ENCODE data around the gene BTBD9. TPM values are rescaled to one million over a fixed set of nuclear protein-coding genes. Genes with fewer than 3 reads are reported as not detected.
A peak's percentile ranks its signal among the peaks of the same experiment; 100 is the strongest.

BTBD9 gene
- total and polyA plus RNA-seq, 2 of the 13 experiments (the other 11 are each of a cell fraction or from before 2014, with no cell fraction given): 1.2 to 3.0 TPM

DNA sequence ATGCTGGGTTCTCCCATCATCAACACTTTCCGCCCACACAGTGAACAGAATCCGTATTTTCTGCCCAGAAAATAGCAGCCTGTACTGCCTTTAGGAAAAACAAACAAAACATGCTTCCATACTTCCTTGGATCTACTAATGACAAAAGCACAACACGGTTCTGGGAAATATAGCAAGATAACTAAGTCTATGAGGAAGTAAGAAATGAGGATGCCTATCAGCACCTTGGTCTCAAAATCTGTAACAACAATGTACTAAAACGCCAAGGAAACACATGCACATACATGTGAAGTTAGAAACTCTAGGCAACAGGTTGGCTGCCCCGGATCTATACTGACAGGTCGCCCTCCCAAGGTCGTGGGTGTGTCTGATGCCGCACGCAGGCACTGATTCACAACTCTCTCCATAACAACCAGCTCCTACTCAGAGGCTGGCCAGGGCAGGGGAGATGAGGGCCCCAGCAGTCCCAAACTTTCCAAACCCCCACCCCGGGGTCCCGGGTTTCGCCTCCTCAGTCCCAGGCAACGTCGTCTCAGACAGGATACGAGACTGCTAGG is 710 bp downstream of the BTBD9 start:
- H2AFZ ChIP-seq (ENCODE audit: low read length): peak overlapping the region; percentile 72
- peak; percentile 54 for FAIRE-seq
- H3K27ac ChIP-seq (ENCODE audit: extremely low read length, insufficient read depth, low read length): peak overlapping the region; percentile 59
- in situ Hi-C loops (cut with HindIII; ENCODE audit: extremely low pct_ligation_motif_present, low pct_unique_long_range_greater_than_20kb): no loop called here
- peak; percentile 37 for DNase-seq (ENCODE audit: low spot score)
- no TSS peak for BruUV-seq (replicated peaks)
- peak overlapping the region; percentile 76 for H3K9ac ChIP-seq (ENCODE audit: insufficient read depth, low read depth, low read length)
- intact Hi-C loops (cut with micrococcal nuclease; ENCODE audit: unreplicated experiment): no loop called here
- H4K20me1 ChIP-seq (ENCODE audit: insufficient read depth, low read length): no peaks in the 10 kb centered on the region
- ATAC-seq: peak; percentile 88
- no peaks in the 10 kb centered on the region for H3K27me3 ChIP-seq (ENCODE audit: control insufficient read depth in 1 of 2, insufficient read depth in 2 of 2, low read length in 2 of 2)
- peaks cover 27% of the 10 kb centered on the region for H3K4me1 ChIP-seq (ENCODE audit: insufficient read depth, low read length)
- no peaks in the 10 kb centered on the region for H3K36me3 ChIP-seq (replicated peaks in 1 of 2; ENCODE audit: control insufficient read depth in 1 of 2, insufficient read depth in 2 of 2, low read length in 2 of 2)
- peak overlapping the region; percentile 86 for H3K4me2 ChIP-seq (ENCODE audit: low read depth, low read length)
- ChIA-PET POLR2A (interaction anchor here (0.6 to 2.3 kb wide), 3 partner anchors 61 to 820 kb away, joined by 3 to 6 read pairs (median 3); partner anchors contain the start of gene GLO1), CTCF (ENCODE audit: low intra/inter-chr PET ratio, low total read pairs) (no interaction called here)
- H3K4me3 ChIP-seq (replicated peaks in 1 of 3; ENCODE audit: insufficient read depth in 1 of 3, low read depth in 2 of 3, low read length in 3 of 3): peak overlapping the region; percentile 86 to 96 (median 95)
- WGBS (ENCODE audit: low lambda C conversion rate): 7% methylated on average over 14 of the region's 15 CpGs
- H3K79me2 ChIP-seq (ENCODE audit: insufficient read depth, low read length): no peaks in the 10 kb centered on the region
- no peaks in the 10 kb centered on the region for H3K9me3 ChIP-seq (ENCODE audit: low read length)
- TF ChIP-seq ZNF782 (CRISPR knock-in tag; IDR thresholded peaks at IDR 0.05; ENCODE audit: borderline replicate concordance) (0 out of 2 replicates have a peak, but pooled peaks have one; percentile 70), MEIS2 (CRISPR knock-in tag; IDR thresholded peaks at IDR 0.05) (peak; percentile 54; the same call in 1 of the 2 replicates), MXD4 (CRISPR knock-in tag; IDR thresholded peaks at IDR 0.05) (peak; percentile 14; the same call in 1 of the 2 replicates), GFI1 (CRISPR knock-in tag; IDR thresholded peaks at IDR 0.05; ENCODE audit: borderline replicate concordance) (0 out of 2 replicates have a peak, but pooled peaks have one; percentile 52), ZNF12 (CRISPR knock-in tag; IDR thresholded peaks at IDR 0.05) (peak; percentile 80)
- TF ChIP-seq, protein P1, sequence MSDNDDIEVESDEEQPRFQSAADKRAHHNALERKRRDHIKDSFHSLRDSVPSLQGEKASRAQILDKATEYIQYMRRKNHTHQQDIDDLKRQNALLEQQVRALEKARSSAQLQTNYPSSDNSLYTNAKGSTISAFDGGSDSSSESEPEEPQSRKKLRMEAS (IDR thresholded peaks at IDR 0.05): peak; percentile 31
- TF ChIP-seq, protein P2, sequence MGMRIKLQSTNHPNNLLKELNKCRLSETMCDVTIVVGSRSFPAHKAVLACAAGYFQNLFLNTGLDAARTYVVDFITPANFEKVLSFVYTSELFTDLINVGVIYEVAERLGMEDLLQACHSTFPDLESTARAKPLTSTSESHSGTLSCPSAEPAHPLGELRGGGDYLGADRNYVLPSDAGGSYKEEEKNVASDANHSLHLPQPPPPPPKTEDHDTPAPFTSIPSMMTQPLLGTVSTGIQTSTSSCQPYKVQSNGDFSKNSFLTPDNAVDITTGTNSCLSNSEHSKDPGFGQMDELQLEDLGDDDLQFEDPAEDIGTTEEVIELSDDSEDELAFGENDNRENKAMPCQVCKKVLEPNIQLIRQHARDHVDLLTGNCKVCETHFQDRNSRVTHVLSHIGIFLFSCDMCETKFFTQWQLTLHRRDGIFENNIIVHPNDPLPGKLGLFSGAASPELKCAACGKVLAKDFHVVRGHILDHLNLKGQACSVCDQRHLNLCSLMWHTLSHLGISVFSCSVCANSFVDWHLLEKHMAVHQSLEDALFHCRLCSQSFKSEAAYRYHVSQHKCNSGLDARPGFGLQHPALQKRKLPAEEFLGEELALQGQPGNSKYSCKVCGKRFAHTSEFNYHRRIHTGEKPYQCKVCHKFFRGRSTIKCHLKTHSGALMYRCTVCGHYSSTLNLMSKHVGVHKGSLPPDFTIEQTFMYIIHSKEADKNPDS (CRISPR knock-in tag; IDR thresholded peaks at IDR 0.05): peak; percentile 55; the same call in 1 of the 2 replicates
- TF ChIP-seq, protein P3, sequence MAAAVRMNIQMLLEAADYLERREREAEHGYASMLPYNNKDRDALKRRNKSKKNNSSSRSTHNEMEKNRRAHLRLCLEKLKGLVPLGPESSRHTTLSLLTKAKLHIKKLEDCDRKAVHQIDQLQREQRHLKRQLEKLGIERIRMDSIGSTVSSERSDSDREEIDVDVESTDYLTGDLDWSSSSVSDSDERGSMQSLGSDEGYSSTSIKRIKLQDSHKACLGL (CRISPR knock-in tag; IDR thresholded peaks at IDR 0.05): peak; percentile 0; the same call in 1 of the 2 replicates
- TF ChIP-seq, protein P4, sequence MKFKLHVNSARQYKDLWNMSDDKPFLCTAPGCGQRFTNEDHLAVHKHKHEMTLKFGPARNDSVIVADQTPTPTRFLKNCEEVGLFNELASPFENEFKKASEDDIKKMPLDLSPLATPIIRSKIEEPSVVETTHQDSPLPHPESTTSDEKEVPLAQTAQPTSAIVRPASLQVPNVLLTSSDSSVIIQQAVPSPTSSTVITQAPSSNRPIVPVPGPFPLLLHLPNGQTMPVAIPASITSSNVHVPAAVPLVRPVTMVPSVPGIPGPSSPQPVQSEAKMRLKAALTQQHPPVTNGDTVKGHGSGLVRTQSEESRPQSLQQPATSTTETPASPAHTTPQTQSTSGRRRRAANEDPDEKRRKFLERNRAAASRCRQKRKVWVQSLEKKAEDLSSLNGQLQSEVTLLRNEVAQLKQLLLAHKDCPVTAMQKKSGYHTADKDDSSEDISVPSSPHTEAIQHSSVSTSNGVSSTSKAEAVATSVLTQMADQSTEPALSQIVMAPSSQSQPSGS (CRISPR knock-in tag; IDR thresholded peaks at IDR 0.05): 0 out of 2 replicates have a peak, but pooled peaks have one; percentile 18
- TF ChIP-seq, protein P5, sequence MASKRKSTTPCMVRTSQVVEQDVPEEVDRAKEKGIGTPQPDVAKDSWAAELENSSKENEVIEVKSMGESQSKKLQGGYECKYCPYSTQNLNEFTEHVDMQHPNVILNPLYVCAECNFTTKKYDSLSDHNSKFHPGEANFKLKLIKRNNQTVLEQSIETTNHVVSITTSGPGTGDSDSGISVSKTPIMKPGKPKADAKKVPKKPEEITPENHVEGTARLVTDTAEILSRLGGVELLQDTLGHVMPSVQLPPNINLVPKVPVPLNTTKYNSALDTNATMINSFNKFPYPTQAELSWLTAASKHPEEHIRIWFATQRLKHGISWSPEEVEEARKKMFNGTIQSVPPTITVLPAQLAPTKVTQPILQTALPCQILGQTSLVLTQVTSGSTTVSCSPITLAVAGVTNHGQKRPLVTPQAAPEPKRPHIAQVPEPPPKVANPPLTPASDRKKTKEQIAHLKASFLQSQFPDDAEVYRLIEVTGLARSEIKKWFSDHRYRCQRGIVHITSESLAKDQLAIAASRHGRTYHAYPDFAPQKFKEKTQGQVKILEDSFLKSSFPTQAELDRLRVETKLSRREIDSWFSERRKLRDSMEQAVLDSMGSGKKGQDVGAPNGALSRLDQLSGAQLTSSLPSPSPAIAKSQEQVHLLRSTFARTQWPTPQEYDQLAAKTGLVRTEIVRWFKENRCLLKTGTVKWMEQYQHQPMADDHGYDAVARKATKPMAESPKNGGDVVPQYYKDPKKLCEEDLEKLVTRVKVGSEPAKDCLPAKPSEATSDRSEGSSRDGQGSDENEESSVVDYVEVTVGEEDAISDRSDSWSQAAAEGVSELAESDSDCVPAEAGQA (IDR thresholded peaks at IDR 0.05; ENCODE audit: low read depth): no peak
- TF ChIP-seq, protein P5 (CRISPR knock-in tag; IDR thresholded peaks at IDR 0.05; ENCODE audit: borderline replicate concordance): no peak
- TF ChIP-seq, protein P6, sequence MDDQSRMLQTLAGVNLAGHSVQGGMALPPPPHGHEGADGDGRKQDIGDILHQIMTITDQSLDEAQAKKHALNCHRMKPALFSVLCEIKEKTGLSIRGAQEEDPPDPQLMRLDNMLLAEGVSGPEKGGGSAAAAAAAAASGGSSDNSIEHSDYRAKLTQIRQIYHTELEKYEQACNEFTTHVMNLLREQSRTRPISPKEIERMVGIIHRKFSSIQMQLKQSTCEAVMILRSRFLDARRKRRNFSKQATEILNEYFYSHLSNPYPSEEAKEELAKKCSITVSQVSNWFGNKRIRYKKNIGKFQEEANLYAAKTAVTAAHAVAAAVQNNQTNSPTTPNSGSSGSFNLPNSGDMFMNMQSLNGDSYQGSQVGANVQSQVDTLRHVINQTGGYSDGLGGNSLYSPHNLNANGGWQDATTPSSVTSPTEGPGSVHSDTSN (CRISPR knock-in tag; IDR thresholded peaks at IDR 0.05; ENCODE audit: borderline replicate concordance): no peak
